Measurements from ENCODE around the gene TMTC4.
"Not testable (repeated sequence)": the region's sequence is repeated elsewhere in the genome, so short reads cannot be mapped to it uniquely, and the experiment has no call there.

Gene TMTC4

GRCh38 chr13:100620792-100621191, 53.8 kb downstream of the TMTC4 start:
- DNase-seq = no peak

GRCh38 chr13:100619940-100620339, 54.7 kb downstream of the TMTC4 start:
- DNase-seq = no peak

DNA sequence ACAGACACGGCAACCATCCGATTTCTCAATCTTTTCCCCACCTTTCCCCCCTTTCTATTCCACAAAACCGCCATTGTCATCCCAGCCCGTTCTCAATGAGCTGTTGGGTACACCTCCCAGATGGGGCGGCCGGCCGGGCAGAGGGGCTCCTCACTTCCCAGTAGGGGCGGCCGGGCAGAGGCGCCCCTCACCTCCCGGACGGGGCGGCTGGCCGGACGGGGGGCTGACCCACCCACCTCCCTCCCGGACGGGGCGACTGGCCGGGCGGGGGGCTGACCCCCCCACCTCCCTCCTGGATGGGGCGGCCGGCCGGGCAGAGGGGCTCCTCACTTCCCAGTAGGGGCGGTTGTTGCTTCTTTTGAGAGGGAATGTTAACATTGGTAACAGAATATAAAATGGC, 55.7 kb downstream of the TMTC4 start:
- not testable (repeated sequence) for DNase-seq

DNA sequence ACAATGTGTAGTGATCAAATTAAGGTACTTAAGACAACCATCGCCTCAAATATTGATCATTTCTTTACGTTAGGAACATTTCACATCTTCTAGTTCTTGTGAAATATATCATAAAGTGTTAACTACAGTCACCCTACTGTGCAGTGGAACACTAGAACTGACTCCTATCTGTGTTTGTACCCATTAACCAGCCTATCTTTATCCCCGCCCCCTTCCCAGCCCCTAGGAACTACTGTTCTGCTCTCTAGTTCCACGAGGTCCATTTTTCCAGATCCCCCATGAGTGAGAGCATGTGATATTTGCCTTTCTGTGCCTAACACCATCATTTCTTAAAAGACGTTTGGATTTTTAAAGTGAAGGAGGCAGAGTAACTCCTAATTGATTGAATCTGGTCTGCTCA, 61.6 kb downstream of the TMTC4 start:
- DNase-seq = no peak

- peak; percentile 41 for DNase-seq
These were observed 62.7 kb downstream of the TMTC4 start for GRCh38 chr13:100611678-100612492.

GRCh38 chr13:100610391-100611347, 63.9 kb downstream of the TMTC4 start:
- no peak for DNase-seq

DNA sequence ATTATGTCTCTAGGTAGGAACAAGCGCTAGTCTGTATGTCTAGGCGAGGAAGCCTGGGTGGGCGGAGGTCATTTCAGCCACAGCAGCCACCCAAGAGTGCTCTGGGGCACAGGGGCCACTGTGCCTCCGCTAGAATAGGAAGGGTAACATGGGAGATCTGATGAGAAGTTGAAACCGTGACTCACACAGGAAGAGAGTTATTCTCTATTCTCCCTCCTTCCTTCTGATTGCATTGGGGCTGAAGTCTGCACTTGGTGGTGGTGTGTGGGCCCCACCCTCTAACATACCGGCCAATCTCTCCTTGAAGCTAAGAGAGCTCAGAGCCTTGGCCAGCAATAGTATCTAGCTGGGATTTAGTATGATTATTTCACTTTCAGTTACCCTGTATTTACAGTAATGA, 65.7 kb downstream of the TMTC4 start:
- no peak for DNase-seq

DNA sequence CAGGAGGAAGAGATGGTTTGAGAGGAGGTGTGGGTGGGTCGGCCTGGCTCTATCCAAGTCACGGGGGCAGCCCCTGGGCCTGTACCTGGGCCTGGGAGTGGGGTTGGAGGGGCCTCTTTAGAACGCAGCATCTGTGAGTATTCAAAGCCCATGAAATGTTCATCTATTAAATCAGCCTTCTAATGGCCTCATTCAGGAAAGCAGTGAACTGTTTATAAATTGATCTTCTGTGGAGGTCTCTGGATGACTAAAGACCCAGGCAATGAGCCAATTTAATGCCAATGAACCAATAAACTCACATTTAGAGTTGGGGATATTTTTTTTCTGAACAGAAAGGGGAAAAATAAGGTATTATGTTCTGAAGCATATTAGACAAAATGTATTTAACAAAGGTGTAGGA, 66.1 kb downstream of the TMTC4 start:
- DNase-seq = no peak

- DNase-seq = no peak
These were observed 69.5 kb downstream of the TMTC4 start for GRCh38 chr13:100604918-100605710.

GRCh38 chr13:100602493-100603111, 72.0 kb downstream of the TMTC4 start:
- peak; percentile 24 for DNase-seq

GRCh38 chr13:100601716-100602115, 72.9 kb downstream of the TMTC4 start:
- no peak for DNase-seq

DNA sequence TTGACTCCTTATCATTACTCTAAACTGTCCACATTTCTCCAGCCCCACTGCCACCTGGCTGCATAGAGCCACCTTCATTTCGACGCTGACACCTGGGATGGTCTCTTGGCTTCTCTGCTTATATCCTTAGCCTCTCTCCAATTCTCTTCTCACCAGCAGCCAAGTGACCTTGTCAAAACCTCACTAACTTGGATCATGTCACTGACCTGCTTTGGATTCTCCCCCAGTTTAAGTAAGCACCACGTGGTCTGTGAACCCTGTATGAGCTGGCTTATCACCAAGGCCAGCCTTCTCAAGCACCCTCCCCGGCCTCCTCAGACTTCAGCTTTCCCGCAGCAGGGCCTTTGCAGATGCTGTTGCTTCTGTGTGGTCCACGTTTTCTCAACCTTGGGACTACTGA, 73.7 kb downstream of the TMTC4 start:
- no peak for DNase-seq

DNA sequence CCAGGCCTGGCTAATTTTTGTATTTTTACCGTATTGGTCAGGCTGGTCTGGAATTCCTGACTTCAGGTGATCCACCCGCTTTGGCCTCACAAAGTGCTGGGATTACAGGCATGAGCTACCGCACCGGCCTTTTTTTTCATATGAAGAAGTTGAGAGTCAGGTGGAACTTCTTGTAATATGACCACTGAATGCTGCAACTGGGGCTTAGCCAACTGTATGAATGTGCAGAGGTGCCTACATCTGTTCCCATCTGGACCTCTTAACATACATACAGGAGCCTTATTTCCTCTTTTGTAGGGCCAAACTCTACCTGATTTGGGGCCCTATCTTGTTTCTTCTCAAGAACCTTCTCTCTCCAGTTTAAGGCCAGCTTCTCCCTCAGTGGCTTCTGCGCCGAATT, 74.1 kb downstream of the TMTC4 start:
- DNase-seq = no peak

DNA sequence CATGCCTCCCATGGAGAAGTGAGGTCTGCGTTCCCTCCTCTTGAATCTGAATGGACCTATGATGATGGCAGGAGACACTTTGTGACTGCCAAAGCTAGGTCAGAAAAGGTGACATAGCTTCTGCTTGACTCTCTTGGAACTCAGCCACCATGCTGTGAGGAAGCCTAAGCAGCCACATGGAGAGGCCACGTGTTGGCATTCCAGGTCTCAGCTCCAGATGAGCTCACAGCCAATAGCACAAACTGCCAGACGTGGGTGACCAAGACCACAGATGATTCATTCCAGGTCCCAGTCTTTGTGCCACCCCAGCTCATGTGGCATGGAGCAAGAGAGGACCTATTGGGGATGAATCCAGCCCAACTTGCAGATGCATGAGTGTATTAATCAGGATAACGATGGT, 77.3 kb downstream of the TMTC4 start:
- DNase-seq = no peak

DNA sequence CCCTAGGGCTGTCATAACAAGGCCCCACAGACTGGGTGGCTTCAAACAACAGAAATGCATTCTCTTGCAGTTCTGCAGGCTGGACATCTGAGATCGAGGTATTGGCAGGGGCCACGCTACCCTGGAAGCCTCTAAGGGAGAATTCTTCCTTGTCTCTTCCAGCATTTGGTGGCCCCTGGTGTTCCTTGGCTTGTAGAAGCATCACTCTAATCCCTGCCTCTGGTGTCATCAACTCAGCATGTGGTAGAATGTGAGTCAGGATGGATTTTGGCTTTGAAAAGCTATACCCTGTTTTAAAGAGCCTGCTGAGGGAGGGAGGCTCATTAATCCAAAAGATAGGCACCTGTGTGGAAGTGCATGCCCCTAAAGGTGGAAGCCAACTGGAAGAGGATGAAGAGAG, 78.1 kb downstream of the TMTC4 start:
- no peak for DNase-seq

DNA sequence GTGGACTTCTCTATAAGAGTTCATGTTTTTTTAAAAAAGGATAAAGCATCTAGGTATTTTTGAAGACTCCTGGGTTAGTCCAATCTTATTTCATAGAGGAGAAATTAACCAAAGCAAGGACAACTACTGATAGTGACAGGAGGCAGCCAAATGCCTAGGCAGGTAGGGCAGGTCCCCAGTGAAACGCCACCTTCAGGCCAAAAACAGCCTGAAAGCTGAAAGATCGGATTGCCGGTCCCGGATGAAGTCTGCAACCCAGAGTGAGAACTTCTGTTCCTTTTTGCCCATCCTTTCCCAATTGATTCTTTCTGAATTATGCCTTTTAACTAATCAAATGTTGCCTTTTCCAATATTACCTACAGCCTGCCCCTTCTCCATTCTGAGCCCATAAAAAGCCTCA, 79.9 kb downstream of the TMTC4 start:
- no peak for DNase-seq

DNA sequence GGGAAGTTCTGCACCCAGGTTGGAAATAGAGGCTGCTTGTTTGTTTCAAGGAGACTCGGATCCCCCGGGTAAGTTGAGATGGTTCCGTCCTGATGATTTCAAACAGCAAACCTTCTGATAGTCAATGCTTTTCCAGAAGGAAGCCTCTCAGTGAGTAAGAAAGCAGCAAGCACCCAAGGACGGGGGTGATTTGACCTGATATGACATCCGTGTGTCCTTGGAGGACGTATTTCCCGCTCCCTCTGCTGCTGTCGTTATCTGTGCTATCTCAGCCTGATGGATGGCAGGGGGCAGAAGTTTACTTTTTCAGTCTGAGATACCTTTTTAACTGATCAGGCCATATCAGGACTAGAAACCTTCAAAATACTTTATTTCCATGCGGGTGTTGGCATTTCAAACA, 80.3 kb downstream of the TMTC4 start:
- no peak for DNase-seq

DNA sequence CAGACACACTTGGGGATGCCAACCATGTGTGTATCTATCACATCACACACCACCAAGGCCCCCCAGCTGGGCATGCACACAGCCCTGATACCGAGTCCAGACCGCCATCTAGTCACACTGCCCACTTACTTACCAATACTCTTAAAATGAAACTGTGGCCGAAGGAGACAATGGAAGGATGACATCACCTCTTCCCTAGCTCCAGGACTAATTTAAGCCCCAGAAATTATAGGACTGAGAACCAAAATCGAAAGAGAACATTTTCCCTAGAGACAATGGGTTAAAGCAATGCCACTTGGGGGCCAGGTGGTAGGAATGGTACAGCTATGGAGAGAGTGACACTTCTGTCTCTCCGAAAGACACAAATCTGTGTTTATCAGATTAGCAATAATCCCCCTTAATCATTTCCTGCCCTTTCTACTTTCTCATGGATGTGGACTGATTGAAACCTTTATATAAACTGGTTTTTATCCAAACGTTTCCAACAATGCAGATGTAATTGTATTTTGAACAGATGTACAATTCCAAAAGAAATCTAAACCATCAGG, 85.3 kb downstream of the TMTC4 start:
- DNase-seq = no peak

GRCh38 chr13:100588331-100589177, 86.0 kb downstream of the TMTC4 start, which contains the start of gene GGACT:
Gene GGACT, minus strand, starts transcription at chr13:100588789. Its CDS starts 56,198 bp downstream, at chr13:100532591.
- peak; percentile 78 for DNase-seq

DNA sequence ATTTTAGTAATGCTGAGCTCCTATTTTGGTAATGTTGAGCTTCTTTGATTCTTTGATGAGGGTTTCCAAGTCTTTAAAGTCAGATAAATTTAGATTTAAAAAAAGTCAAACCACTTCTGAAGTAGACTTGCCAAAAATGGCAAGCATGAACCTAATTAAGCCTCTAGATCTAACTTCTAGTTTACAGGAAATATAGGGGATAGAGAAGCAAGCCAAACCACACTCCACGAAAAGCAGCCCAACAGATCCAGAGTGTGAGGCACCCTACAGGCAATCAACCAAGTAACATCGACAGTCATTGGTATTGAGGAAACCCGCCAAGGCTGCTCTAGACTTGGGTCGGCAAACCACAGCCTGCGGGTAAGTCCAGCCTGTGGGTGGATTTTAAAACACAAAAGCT, 89.7 kb downstream of the TMTC4 start:
- peak; percentile 35 for DNase-seq

GRCh38 chr13:100581504-100581903, 93.1 kb downstream of the TMTC4 start:
- no peak for DNase-seq
